Mucosa of descending colon (tissue), 3 donors: ENCODE data around the gene PRDM15. TPM values are rescaled to one million over a fixed set of nuclear protein-coding genes. Genes with fewer than 3 reads are reported as not detected.

Experiments used
- ATAC-seq: fragments of 200-7000 bp; cut with Tn5 transposase; one replicate; pipeline ENCODE4 v1.9.1; 2020; ENCODE audit warnings: mild to moderate bottlenecking, moderate library complexity
- DNase-seq, 3 donors: peaks; one replicate each; pipeline ENCODE4 v3.0.0-alpha.2; 2020
- H3K36me3 ChIP-seq: fragments of 200-600 bp; one replicate; pipeline ENCODE4 v1.8.0; 2021; ENCODE audit warnings: low read depth, mild to moderate bottlenecking
- H3K4me1 ChIP-seq: fragments of 200-600 bp; one replicate; pipeline ENCODE4 v1.8.0; 2021; ENCODE audit warnings: low read depth, mild to moderate bottlenecking
- H3K4me3 ChIP-seq: fragments of 200-600 bp; one replicate; pipeline ENCODE4 v1.8.0; 2021; ENCODE audit warnings: mild to moderate bottlenecking
- H3K9me3 ChIP-seq: fragments of 200-600 bp; one replicate; pipeline ENCODE4 v1.8.0; 2021; ENCODE audit warnings: mild to moderate bottlenecking
- CTCF ChIP-seq: fragments of 200-600 bp; IDR thresholded peaks from one replicate; pipeline ENCODE4 v1.8.0; 2022; ENCODE audit warnings: antibody characterized with exemption, mild to moderate bottlenecking
- intact Hi-C, 2 donors: fragments of 100-400 bp; cut with DNase I in 1 of 2; cut with micrococcal nuclease in 1 of 2; formaldehyde crosslinking; loops; one replicate each; pipeline versions ENCODE4 v1.11.0 to v1.11.1; 2022; cut with DNase I, micrococcal nuclease
- total RNA-seq, 3 donors: library from RNA; stranded (reverse); fragmentation: NEBNext Ultra II Directional in 2 of 3; extraction: Animal tissue kit (Norgen Biotek cat#: 25700) in 2 of 3; gene quantifications; one replicate each; pipeline versions ENCODE4 v1.2.1 to v1.2.4, GENCODE V29; 2021 to 2023
- donor health status: DM: no; HTN: no; CAD: no; lungs with moderate emphysema.
- donor health status: DM: no; HTN: no; CAD: no.
- donor health status: DM: no; HTN: yes; CAD: no.

Gene PRDM15
- total RNA-seq, 3 donors from 2014 or later = 7.4 to 10.3 (median 8.3) TPM

- H3K4me1 ChIP-seq = no peaks in the 10 kb centered on the region
- H3K4me3 ChIP-seq = no peak overlapping the region
- no peak for DNase-seq
- no peaks in the 10 kb centered on the region for H3K36me3 ChIP-seq
- intact Hi-C loops = no loop called here
- no peak for TF ChIP-seq CTCF
- ATAC-seq = no peak
- no peaks in the 10 kb centered on the region for H3K9me3 ChIP-seq
These were observed 12.8 kb downstream of the PRDM15 start for GRCh38 chr21:41866274-41866809.

DNA sequence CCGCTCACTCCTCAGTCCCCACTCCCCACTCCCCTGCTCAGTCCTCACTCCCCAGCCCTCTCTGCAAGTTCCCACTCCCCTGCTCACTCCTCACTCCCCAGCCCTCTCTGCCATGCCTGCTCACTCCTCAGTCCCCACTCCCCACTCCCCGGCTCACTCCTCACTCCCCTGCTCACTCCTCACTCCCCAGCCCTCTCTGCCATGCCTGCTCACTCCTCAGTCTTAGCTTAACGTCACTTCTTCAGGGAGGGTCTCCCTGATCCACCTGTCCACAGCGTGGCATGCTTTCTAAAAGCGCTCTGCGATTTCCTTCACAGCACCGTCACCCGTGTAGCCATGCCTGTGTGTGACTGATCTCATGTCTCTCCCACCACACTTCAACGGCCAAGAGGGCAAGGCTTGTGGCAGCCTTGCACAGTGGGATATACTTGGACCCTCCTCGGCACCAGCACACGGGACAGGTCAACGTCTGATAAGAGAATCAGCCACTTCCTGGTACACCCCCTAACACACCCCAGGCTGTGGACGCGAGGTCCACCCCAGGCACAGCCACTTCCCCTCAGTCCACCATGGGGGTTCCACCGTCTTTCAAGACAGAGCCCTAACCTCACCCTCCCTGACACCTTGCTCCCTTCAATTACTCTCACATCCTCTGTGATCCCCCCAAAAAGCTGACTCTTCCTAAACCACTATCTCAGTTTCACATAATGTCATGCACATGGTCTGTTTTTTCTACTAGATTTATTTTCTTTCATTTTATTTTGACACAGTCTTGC is 14.0 kb downstream of the PRDM15 start:
- peak; percentile 29 for ATAC-seq
- no peaks in the 10 kb centered on the region for H3K9me3 ChIP-seq
- intact Hi-C loops = no loop called here
- H3K4me1 ChIP-seq = no peaks in the 10 kb centered on the region
- no peak for DNase-seq
- H3K36me3 ChIP-seq = no peaks in the 10 kb centered on the region
- no peak overlapping the region for H3K4me3 ChIP-seq
- no peak for TF ChIP-seq CTCF

DNA sequence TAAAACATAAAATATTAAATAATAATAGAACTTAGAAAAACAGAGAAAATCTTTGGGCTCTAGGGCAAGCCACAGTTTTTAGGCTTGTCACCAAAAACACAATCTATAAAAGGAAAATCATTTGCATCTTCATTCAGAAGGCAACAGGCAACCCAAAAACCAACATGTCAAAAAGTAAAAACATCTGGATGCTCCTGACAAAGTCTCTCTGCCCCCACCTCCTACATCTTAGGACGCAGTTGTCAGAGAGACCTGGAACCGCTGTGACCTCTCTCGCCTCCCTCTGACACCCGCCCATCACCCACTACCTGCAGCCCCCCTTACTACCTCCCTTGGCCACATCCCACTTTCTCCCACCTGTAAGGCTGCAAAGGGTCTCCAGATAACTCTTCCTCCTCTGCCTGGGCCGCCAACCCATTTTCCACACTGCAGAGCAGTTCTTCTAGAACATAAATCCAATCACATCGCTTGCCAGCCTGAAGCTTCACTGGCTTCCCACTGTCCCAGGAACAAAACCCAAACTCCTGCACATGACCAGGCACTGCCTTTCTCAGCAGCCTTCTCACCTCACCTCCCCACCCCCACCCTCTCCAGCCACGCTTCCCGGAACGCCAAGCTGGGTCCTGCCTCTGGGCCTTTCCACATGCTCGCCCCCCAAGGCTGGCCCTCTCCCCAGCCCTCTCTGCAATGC is 14.7 kb downstream of the PRDM15 start:
- no peak overlapping the region for H3K4me3 ChIP-seq
- no peak for DNase-seq
- TF ChIP-seq CTCF = no peak
- H3K9me3 ChIP-seq = no peaks in the 10 kb centered on the region
- no peak for ATAC-seq
- intact Hi-C loops = no loop called here
- no peaks in the 10 kb centered on the region for H3K36me3 ChIP-seq
- no peaks in the 10 kb centered on the region for H3K4me1 ChIP-seq

GRCh38 chr21:41863439-41863740 is 15.8 kb downstream of the PRDM15 start:
- no peak for DNase-seq
- TF ChIP-seq CTCF = no peak
- intact Hi-C loops = no loop called here
- no peak for ATAC-seq
- H3K36me3 ChIP-seq = no peaks in the 10 kb centered on the region
- no peaks in the 10 kb centered on the region for H3K9me3 ChIP-seq
- no peaks in the 10 kb centered on the region for H3K4me1 ChIP-seq
- no peak overlapping the region for H3K4me3 ChIP-seq

- Histone ChIP-seq H3K9me3 (no peaks in the 10 kb centered on the region), H3K4me3 (no peak overlapping the region), H3K36me3 (no peaks in the 10 kb centered on the region), H3K4me1 (no peaks in the 10 kb centered on the region)
- TF ChIP-seq CTCF = no peak
- no peak for DNase-seq
- intact Hi-C loops = no loop called here
- no peak for ATAC-seq
These were observed 17.2 kb downstream of the PRDM15 start for GRCh38 chr21:41861987-41862386.
